Measurements from ENCODE around the gene SLC44A3. TPM values are rescaled to one million over a fixed set of nuclear protein-coding genes. Genes with fewer than 3 reads are reported as not detected.
"Not testable (repeated sequence)": the region's sequence is repeated elsewhere in the genome, so short reads cannot be mapped to it uniquely, and the experiment has no call there.

SLC44A3 gene
- total and polyA plus RNA-seq, 7 experiments from 2014 or later = 0.24 to 1.0 TPM; not detected in 5

GRCh38 chr1:94828251-94828650, 8.1 kb downstream of the SLC44A3 start:
- Histone ChIP-seq H3K9me3 (ENCODE audit: control insufficient read depth in 2 of 3, low read length in 3 of 3) (no peaks in the 10 kb centered on the region), H3K4me3 (ENCODE audit: low read length) (no peak overlapping the region), H3K27ac (ENCODE audit: low read depth, low read length) (no peak overlapping the region), H3K4me1 (ENCODE audit: control insufficient read depth in 2 of 2, insufficient read depth in 2 of 2, low read length in 2 of 2) (no peaks in the 10 kb centered on the region), H3K27me3 (ENCODE audit: control insufficient read depth in 2 of 2, insufficient read depth in 2 of 2, low read length in 2 of 2) (no peaks in the 10 kb centered on the region), H3K36me3 (ENCODE audit: control insufficient read depth in 2 of 3, insufficient read depth in 3 of 3, low read length in 3 of 3) (no peaks in the 10 kb centered on the region)
- intact Hi-C loops (cut with micrococcal nuclease) = no loop called here
- no peaks in the 10 kb centered on the region for H3K9me3 Mint-ChIP-seq
- peaks cover 29 to 48% (median 35%) of the 10 kb centered on the region in 5 donors for H3K27me3 Mint-ChIP-seq
- ChIA-PET CTCF (no interaction called here), POLR2A (no interaction called here)
- no peak overlapping the region for H3K27ac Mint-ChIP-seq
- DNase-seq = no peak
- no peak overlapping the region for H3K4me3 Mint-ChIP-seq
- ATAC-seq = no peak
- H3K36me3 Mint-ChIP-seq = no peaks in the 10 kb centered on the region
- no peaks in the 10 kb centered on the region for H3K4me1 Mint-ChIP-seq

DNA sequence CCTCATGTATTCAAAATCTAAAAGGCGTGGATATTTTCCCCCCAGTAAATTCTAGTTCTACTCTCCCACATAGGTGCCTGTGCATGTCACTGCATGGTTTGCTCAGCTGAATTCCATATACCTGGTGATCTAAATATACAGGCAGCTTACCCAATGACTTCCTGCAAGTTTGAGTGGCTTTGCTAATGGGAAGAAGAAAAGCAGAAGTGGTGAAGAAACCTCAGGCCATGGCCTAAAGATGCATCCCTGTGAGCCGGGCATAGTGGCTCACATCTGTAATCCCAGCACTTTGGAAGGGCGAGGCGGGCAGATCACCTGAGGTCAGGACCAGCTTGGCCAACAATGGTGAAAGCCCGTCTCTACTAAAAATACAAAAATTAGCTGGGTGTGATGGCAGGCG, 11.5 kb downstream of the SLC44A3 start:
- H3K4me1 ChIP-seq (ENCODE audit: control insufficient read depth in 2 of 2, insufficient read depth in 2 of 2, low read length in 2 of 2) = no peaks in the 10 kb centered on the region
- no peak overlapping the region for H3K4me3 ChIP-seq (ENCODE audit: low read length)
- Mint-ChIP-seq H3K27ac (no peak overlapping the region), H3K9me3 (no peaks in the 10 kb centered on the region), H3K36me3 (no peaks in the 10 kb centered on the region), H3K27me3 (peaks cover 26 to 41% (median 33%) of the 10 kb centered on the region in 5 donors), H3K4me3 (no peak overlapping the region), H3K4me1 (no peaks in the 10 kb centered on the region)
- ChIA-PET CTCF (no interaction called here), POLR2A (no interaction called here)
- H3K9me3 ChIP-seq (ENCODE audit: control insufficient read depth in 2 of 3, low read length in 3 of 3) = no peaks in the 10 kb centered on the region
- H3K27ac ChIP-seq (ENCODE audit: low read depth, low read length) = no peak overlapping the region
- DNase-seq (no peak), ATAC-seq (peak; percentile 57)
- intact Hi-C loops (cut with micrococcal nuclease) = no loop called here
- H3K36me3 ChIP-seq (ENCODE audit: control insufficient read depth in 2 of 3, insufficient read depth in 3 of 3, low read length in 3 of 3) = no peaks in the 10 kb centered on the region
- H3K27me3 ChIP-seq (ENCODE audit: control insufficient read depth in 2 of 2, insufficient read depth in 2 of 2, low read length in 2 of 2) = no peaks in the 10 kb centered on the region

DNA sequence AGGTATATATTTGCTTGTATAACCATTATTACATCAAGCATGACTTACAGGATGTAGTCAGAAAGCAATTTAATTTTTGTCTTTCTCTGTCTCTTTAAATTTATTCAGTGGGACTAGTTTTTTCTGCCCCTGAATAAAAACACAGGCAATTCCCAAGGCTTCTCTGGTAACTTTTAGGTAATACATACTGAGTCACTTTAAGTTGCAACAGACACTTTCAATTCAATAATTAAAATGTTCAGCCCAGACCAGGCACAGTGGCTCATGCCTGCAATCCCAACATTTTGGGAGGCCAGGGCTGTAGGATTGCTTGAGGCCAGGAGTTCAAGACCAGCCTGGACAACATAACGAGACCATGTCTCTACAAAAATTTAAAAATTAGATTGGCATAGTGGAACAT, 12.3 kb downstream of the SLC44A3 start:
- Histone ChIP-seq H3K4me3 (ENCODE audit: low read length) (no peak overlapping the region), H3K27me3 (ENCODE audit: control insufficient read depth in 2 of 2, insufficient read depth in 2 of 2, low read length in 2 of 2) (no peaks in the 10 kb centered on the region), H3K27ac (ENCODE audit: low read depth, low read length) (no peak overlapping the region), H3K9me3 (ENCODE audit: control insufficient read depth in 2 of 3, low read length in 3 of 3) (no peaks in the 10 kb centered on the region), H3K4me1 (ENCODE audit: control insufficient read depth in 2 of 2, insufficient read depth in 2 of 2, low read length in 2 of 2) (no peaks in the 10 kb centered on the region), H3K36me3 (ENCODE audit: control insufficient read depth in 2 of 3, insufficient read depth in 3 of 3, low read length in 3 of 3) (no peaks in the 10 kb centered on the region)
- CTCF ChIA-PET = no interaction called here
- Mint-ChIP-seq H3K4me3 (no peak overlapping the region), H3K36me3 (no peaks in the 10 kb centered on the region), H3K27ac (no peak overlapping the region), H3K9me3 (no peaks in the 10 kb centered on the region), H3K4me1 (no peaks in the 10 kb centered on the region), H3K27me3 (peaks cover 29 to 41% (median 30%) of the 10 kb centered on the region in 5 donors)
- DNase-seq (no peak), ATAC-seq (no peak)
- intact Hi-C loops (cut with micrococcal nuclease) = no loop called here
- POLR2A ChIA-PET = no interaction called here

- DNase-seq (no peak), ATAC-seq (no peak)
- intact Hi-C loops (cut with micrococcal nuclease) = no loop called here
- H3K4me3 Mint-ChIP-seq = no peak overlapping the region
- H3K4me1 Mint-ChIP-seq = no peaks in the 10 kb centered on the region
- H3K9me3 Mint-ChIP-seq = no peaks in the 10 kb centered on the region
- peaks cover 24 to 38% (median 30%) of the 10 kb centered on the region in 5 donors for H3K27me3 Mint-ChIP-seq
- Histone ChIP-seq H3K4me3 (ENCODE audit: low read length) (no peak overlapping the region), H3K9me3 (ENCODE audit: control insufficient read depth in 2 of 3, low read length in 3 of 3) (no peaks in the 10 kb centered on the region), H3K36me3 (ENCODE audit: control insufficient read depth in 2 of 3, insufficient read depth in 3 of 3, low read length in 3 of 3) (no peaks in the 10 kb centered on the region), H3K27ac (ENCODE audit: low read depth, low read length) (no peak overlapping the region), H3K27me3 (ENCODE audit: control insufficient read depth in 2 of 2, insufficient read depth in 2 of 2, low read length in 2 of 2) (no peaks in the 10 kb centered on the region), H3K4me1 (ENCODE audit: control insufficient read depth in 2 of 2, insufficient read depth in 2 of 2, low read length in 2 of 2) (no peaks in the 10 kb centered on the region)
- no peaks in the 10 kb centered on the region for H3K36me3 Mint-ChIP-seq
- no peak overlapping the region for H3K27ac Mint-ChIP-seq
- ChIA-PET POLR2A (interaction anchor here (0.6 kb wide), 1 partner anchor 208 kb away, joined by 4 read pairs; no protein-coding TSS in a partner anchor), CTCF (interaction anchor here (0.5 kb wide), 1 partner anchor 20 kb away, joined by 3 read pairs; no protein-coding TSS in a partner anchor)
Observed at GRCh38 chr1:94832931-94833585, 12.9 kb downstream of the SLC44A3 start.

DNA sequence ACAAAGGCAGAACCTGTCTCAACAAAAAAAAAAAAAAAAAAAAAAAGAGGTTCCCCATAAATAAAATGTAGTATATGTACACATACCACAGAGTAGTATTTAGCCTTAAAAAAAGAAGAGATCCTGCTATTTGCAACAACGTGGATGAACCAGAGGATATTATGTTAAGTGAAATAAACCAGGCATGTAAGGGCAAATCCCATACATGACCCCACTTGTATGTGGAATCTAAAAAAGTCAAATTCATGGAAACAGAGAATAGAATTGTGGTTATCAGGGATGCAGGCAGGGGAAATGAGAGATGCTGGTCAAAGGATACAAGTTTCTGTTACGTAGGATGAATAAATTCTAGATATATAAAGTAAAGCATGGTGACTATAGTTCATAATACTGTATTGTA, 16.7 kb downstream of the SLC44A3 start:
- Histone ChIP-seq H3K36me3 (ENCODE audit: control insufficient read depth in 2 of 3, insufficient read depth in 3 of 3, low read length in 3 of 3) (no peaks in the 10 kb centered on the region), H3K27ac (ENCODE audit: low read depth, low read length) (no peak overlapping the region), H3K27me3 (ENCODE audit: control insufficient read depth in 2 of 2, insufficient read depth in 2 of 2, low read length in 2 of 2) (no peaks in the 10 kb centered on the region), H3K4me3 (ENCODE audit: low read length) (no peak overlapping the region), H3K4me1 (ENCODE audit: control insufficient read depth in 2 of 2, insufficient read depth in 2 of 2, low read length in 2 of 2) (no peaks in the 10 kb centered on the region), H3K9me3 (ENCODE audit: control insufficient read depth in 2 of 3, low read length in 3 of 3) (no peaks in the 10 kb centered on the region)
- Mint-ChIP-seq H3K9me3 (no peaks in the 10 kb centered on the region), H3K4me1 (no peaks in the 10 kb centered on the region), H3K27me3 (peaks cover 15 to 27% (median 19%) of the 10 kb centered on the region in 5 donors), H3K4me3 (no peak overlapping the region), H3K27ac (no peak overlapping the region), H3K36me3 (no peaks in the 10 kb centered on the region)
- DNase-seq = no peak
- intact Hi-C loops (cut with micrococcal nuclease) = no loop called here
- ChIA-PET CTCF (no interaction called here), POLR2A (no interaction called here)
- no peak for ATAC-seq

- H3K36me3 ChIP-seq (ENCODE audit: control insufficient read depth in 2 of 3, insufficient read depth in 3 of 3, low read length in 3 of 3); POLR2A ChIA-PET; H3K27ac ChIP-seq (ENCODE audit: low read depth, low read length); H3K9me3 Mint-ChIP-seq; H3K36me3 Mint-ChIP-seq; H3K4me3 Mint-ChIP-seq; H3K27ac Mint-ChIP-seq; H3K9me3 ChIP-seq (ENCODE audit: control insufficient read depth in 2 of 3, low read length in 3 of 3); ATAC-seq; H3K27me3 ChIP-seq (ENCODE audit: control insufficient read depth in 2 of 2, insufficient read depth in 2 of 2, low read length in 2 of 2); H3K4me1 ChIP-seq (ENCODE audit: control insufficient read depth in 2 of 2, insufficient read depth in 2 of 2, low read length in 2 of 2); DNase-seq; intact Hi-C loops (cut with micrococcal nuclease); H3K4me3 ChIP-seq (ENCODE audit: low read length); H3K4me1 Mint-ChIP-seq: not testable (repeated sequence)
- CTCF ChIA-PET = interaction anchor here (2.9 kb wide), 1 partner anchor 14 kb away, joined by 7 read pairs; no protein-coding TSS in a partner anchor
- peaks cover 0 to 34% (median 24%) of the 10 kb centered on the region in 5 donors for H3K27me3 Mint-ChIP-seq
Observed at GRCh38 chr1:94840381-94840780, 20.2 kb downstream of the SLC44A3 start.

- Mint-ChIP-seq H3K9me3 (no peaks in the 10 kb centered on the region), H3K36me3 (no peaks in the 10 kb centered on the region), H3K27ac (no peak overlapping the region), H3K4me1 (peaks cover 0 to 3% (median 0%) of the 10 kb centered on the region in 7 donors), H3K4me3 (no peak overlapping the region), H3K27me3 (peaks cover 0 to 34% (median 20%) of the 10 kb centered on the region in 5 donors)
- H3K4me3 ChIP-seq (ENCODE audit: low read length) = no peak overlapping the region
- H3K27ac ChIP-seq (ENCODE audit: low read depth, low read length) = no peak overlapping the region
- no peaks in the 10 kb centered on the region for H3K9me3 ChIP-seq (ENCODE audit: control insufficient read depth in 2 of 3, low read length in 3 of 3)
- H3K27me3 ChIP-seq (ENCODE audit: control insufficient read depth in 2 of 2, insufficient read depth in 2 of 2, low read length in 2 of 2) = no peaks in the 10 kb centered on the region
- intact Hi-C loops (cut with micrococcal nuclease) = no loop called here
- H3K36me3 ChIP-seq (ENCODE audit: control insufficient read depth in 2 of 3, insufficient read depth in 3 of 3, low read length in 3 of 3) = no peaks in the 10 kb centered on the region
- POLR2A ChIA-PET = no interaction called here
- H3K4me1 ChIP-seq (ENCODE audit: control insufficient read depth in 2 of 2, insufficient read depth in 2 of 2, low read length in 2 of 2) = no peaks in the 10 kb centered on the region
- no peak for DNase-seq
- ATAC-seq = no peak
- CTCF ChIA-PET = interaction anchor here (2.9 kb wide), 1 partner anchor 13 kb away, joined by 7 read pairs; no protein-coding TSS in a partner anchor
Observed at GRCh38 chr1:94840808-94841207, 20.7 kb downstream of the SLC44A3 start.

All from naive thymus-derived CD4-positive, alpha-beta T cell (primary cell).